Stimulated activated CD4-positive, alpha-beta T cell treated with anti-CD3 and anti-CD28 coated beads, TNF-alpha, amount 100 ng/mL, for 48 hours (primary cell): ENCODE data around the gene PTX4.
"Not testable (repeated sequence)": the region's sequence is repeated elsewhere in the genome, so short reads cannot be mapped to it uniquely, and the experiment has no call there.

Source experiments
- DNase-seq, 3 donors: peaks; one replicate each; pipeline ENCODE4 v3.0.0-alpha.2; 2020; ENCODE audit warnings: low read depth in 3 of 3

The PTX4 gene

GRCh38 chr16:1443980-1444729 is 44.6 kb downstream of the PTX4 start, which contains the start of gene CCDC154:
CCDC154 (minus strand) TSS chr16:1444556; CDS start chr16:1444322, 234 bp downstream.
- DNase-seq = no peak

GRCh38 chr16:1443403-1443973 is 45.3 kb downstream of the PTX4 start:
- DNase-seq = no peak

- no peak for DNase-seq
Measured at GRCh38 chr16:1442697-1443096, 46.0 kb downstream of the PTX4 start.

GRCh38 chr16:1441391-1441829 is 47.3 kb downstream of the PTX4 start:
- no peak for DNase-seq

DNA sequence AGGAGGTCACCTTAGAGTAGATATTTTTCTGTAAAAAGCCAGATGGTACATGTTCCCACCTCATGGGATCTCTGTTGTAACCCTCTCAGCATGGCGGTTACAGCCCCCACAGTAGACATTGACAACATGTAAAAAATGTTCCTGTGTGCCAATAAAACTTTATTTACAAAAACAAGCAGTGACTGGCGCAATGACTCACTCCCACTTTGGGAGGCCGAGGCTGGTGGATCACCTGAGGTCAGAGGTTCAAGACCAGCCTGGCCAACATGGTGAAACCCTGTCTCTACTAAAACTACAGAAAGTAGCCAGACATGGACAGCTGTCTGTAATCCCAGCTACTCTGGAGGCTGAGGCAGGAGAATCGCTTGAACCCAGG is 49.1 kb downstream of the PTX4 start:
- DNase-seq = not testable (repeated sequence)

DNA sequence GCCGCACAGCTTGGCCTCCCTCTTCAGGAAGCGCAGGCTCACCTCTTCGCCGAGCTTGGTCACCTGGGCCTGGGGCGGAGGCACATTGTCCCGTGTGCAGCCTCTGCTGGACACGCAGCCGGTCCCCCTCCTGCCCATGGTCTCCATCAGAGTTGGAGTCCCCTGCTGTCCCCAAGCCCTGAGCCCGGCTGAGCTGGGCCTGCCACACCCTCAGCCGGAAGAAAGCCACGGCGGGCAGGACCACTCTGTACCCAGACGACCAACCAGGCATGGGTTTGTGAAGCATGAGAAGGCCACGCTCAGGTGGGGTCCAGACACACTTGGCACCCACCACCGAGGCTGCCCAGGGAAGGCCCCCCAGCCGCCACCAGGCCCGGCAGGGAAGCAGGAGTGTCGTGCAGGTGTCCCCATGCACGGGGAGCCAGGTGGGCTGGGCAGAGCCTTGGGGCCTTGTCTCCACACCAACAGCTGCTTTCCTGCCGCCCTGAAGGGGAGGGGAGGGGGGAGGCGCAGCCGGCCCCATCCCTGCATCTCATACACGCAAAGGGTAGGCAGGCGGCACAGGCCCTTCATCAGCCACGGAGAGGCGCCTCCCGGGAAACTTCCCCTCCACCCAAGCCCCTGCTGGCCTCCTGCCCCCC is 49.6 kb downstream of the PTX4 start:
- DNase-seq = no peak

DNA sequence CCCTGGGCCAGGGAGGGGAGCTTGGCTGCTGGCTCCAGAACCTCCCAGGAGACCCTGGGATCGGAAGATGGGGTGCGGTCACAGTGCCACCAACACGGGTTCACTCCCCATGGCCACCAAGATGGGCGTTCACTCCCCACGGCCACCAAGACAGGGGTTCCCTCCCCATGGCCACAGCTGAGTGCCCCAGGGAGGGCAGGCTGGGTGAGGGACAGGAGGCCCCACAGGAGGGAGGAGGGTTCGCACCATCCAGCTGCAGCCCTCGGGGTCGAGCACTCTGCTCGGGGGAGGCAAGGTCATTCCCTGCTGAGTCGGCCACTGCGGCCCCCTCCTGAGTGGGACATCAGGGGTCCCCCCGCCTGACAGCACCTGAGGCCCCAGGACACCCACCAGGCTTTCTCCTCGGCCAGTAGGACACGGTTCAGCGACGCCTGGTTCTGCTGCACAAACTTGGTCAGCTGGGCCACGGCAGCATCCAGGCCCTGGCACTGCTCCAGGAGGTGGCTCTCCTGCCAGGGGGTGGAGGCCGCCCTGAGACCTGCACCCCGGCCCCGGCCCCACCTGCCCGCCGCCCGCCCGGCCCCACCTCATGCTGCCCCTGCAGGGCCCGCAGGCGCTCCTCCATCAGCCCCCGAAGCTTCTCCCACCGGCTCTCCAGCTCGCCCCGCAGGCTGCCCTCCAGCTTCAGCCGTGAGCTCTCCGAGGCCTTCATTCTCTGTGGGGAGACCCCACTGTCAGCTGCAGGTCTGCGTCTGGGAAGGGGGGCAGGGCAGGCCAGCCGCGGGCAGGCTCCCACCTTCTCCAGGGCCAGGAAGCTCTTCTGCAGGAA is 50.3 kb downstream of the PTX4 start:
- DNase-seq = no peak

- no peak for DNase-seq
Measured at GRCh38 chr16:1437606-1438005, 51.1 kb downstream of the PTX4 start.

DNA sequence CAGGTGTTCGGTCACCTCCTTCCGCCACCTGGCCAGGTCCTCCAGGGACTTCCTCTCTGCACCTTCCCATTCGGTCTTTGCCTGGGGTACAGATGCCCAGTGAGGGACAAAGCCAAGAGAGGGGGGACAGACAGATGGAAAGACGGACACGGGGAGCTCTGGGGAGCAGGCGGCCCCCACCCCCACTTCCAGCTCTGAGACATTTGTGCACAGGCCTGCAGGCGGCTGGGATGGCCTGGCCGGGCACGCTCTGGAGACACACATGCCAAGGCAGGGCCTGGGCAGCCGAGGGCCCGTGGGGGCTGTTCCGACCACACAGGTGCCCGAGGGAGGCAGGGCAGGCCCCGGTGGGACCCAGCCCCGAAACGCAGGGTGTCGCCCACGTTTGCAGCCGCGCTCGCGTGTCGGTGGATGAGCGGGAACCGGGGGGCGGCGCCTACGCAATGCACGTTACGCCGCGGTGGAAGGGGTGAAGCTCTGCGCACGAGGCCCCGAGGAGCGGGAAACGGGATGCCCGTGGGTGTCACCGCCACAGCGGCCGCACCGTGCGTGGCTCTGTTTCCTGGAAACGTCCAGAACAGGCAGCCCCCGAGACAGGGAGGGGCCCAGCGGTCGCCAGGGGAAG is 51.9 kb downstream of the PTX4 start:
- no peak for DNase-seq

GRCh38 chr16:1435921-1436697 is 52.6 kb downstream of the PTX4 start:
- no peak for DNase-seq
